Adipose tissue (tissue), 3 donors: ENCODE results near the gene NUP133. TPM values are rescaled to one million over a fixed set of nuclear protein-coding genes. Genes with fewer than 3 reads are reported as not detected.

ENCODE experiments used
- H3K27ac ChIP-seq: one replicate; pipeline ENCODE4 v1.5.1; 2013; ENCODE audit warnings: low read depth, low read length
- WGBS, 3 donors: extraction: QIAGEN DNeasy Blood & Tissue Kit; methylation state at CpG; one replicate each; pipeline ENCODE4 v1.1.7; 2013; 5-methylcytosine and 5-hydroxymethylcytosine counted together
- polyA plus RNA-seq, 3 donors: library from polyadenylated mRNA; stranded (reverse); fragments of 200-250 nt; gene quantifications; one replicate each; pipeline ENCODE4 v1.2.3, GENCODE V29; 2013
- donor health status: healthy with polysubstance abuse.
- donor health status: Bipolar disorder and iron deficiency.
- donor health status: healthy.

The NUP133 gene
- polyA plus RNA-seq = 10 to 100 TPM in 2 of 3 donors, 1 to 10 TPM in 1; 7.2 to 11.7 (median 11.2) TPM

- H3K27ac ChIP-seq = peak within 1 kb of the TSS; percentile 66
- WGBS, 3 donors = 0 to 1% (median 1%) methylated on average over 62 to 65 of the region's 65 CpGs
Observed at GRCh38 chr1:229507951-229508822, at the start of gene NUP133. Gene NUP133 (minus strand): TSS chr1:229508341. CDS start chr1:229508249, 92 bp downstream.

DNA sequence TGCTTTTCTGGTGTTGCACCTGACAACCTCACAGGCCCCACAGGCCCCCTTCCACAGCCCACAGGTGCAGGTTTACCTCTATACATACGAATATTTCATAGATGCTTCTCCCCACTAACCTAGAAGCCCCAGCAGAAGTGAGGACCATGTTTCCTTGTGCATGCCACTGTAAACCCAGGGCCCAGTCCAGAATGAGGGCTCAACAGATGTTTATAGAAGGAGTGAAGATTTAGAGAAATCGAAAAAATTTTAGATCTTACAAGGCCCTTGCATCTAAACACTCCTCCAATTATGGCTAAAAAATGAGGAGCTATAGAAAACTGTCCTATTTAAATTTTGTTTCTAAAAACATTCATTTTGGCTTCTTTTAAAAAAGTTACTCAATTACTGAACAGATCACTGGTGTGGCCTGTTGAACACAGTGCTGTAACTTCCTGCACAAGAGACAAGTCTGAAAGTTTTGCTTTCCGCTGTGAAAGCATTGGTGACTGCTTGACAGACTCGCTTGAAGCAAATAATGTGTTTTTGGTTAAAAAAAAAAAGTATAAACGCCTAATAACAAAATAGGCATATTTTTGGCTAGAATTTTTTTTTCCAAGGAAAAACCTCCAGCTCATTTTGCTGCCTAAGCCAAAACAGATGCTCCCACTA, 49.2 kb upstream of the NUP133 start:
- whole genome bisulfite sequencing, 3 donors = 29 to 32% (median 31%) methylated on average over 5 of the region's 5 CpGs
- H3K27ac ChIP-seq = no peak overlapping the region

- H3K27ac ChIP-seq = no peak overlapping the region
- 78 to 81% (median 80%) methylated on average over 10 of the region's 10 CpGs for WGBS, 3 donors
Observed at GRCh38 chr1:229554886-229555621, 46.9 kb upstream of the NUP133 start.

DNA sequence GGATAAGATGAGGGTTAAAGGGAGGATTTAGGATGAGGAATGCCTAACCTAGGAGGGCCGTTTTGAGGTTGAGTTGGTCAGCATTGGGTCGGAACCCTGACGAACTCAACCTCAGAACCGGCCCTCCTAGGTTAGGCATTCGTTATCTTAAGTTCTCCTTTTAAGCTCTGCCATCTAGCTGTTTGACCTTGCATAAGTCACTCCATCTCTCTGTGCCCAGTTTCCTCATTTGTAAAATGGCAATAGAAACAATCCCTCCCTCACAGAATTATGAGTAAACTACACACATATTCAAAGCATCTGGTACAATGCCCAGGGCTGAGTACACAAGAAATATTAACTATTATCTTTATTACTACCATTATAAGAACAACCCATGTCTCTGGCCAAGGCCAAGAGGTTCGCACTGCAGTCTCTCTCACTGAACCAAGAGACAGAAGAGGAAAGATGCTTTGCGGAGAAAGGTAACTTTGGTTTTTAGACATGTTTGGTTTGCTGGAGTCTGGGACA, 45.5 kb upstream of the NUP133 start:
- 44 to 88% (median 77%) methylated on average over 7 of the region's 7 CpGs for WGBS, 3 donors
- H3K27ac ChIP-seq = no peak overlapping the region

GRCh38 chr1:229552732-229553131, 44.6 kb upstream of the NUP133 start:
- no peak overlapping the region for H3K27ac ChIP-seq
- 70 to 85% (median 74%) methylated on average over 5 of the region's 5 CpGs for WGBS, 3 donors

DNA sequence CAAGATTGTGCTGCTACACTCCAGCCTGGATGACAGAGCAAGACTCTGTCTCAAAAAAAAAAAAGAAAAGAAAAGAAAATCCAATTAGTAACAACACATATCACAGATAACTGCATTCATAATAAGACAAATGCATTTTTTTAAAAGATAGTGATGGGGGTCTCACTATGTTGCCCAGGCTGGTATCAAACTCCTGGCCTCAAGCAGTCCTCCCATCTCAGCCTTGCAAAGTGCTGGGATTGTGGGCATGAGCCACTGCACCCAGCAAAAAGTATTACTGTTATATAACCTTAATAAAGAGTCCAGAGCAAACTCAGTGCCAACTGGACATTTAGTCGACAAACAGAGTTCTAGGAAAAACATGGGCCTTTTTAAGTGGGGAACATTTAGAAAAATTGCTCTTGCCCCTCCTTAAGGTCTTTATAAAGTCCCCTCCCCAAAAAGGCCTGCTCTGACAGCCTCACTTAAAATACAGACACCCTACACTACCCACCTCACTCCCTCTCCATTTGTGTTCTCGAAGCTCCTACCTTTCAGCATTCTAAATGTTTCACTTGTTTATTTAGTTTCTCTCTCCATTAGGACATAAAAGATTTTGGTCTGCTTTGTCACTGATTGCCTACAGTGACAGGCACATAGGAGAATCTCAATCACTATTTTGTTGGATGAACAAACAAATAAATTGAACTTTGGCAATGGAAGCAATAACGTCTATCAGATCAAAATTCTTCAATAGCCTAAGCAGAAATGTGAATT, 42.8 kb upstream of the NUP133 start:
- no peak overlapping the region for H3K27ac ChIP-seq
- 70 to 77% (median 76%) methylated on average over 3 of the region's 3 CpGs for WGBS, 3 donors

DNA sequence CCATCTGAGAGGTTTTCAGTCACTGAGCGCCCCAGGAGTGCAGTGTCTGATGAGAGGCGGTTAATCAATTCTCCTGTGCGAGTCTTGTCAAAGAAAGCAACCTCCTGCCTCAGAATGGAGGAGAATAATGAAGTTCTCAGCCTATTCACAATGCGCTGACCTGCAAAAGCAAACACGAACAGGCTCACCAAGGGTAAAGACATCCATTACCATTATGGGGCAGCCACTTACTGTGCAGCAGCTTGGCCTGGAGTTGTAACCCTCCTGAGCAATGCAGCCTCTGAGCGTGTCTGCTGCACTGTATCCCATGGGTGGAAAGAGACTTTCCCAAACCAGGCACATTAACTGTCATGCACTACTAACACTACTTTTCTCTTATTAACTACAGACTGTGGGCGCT, 39.4 kb upstream of the NUP133 start:
- H3K27ac ChIP-seq = no peak overlapping the region
- 92 to 96% (median 95%) methylated on average over 7 of the region's 7 CpGs for WGBS, 3 donors

GRCh38 chr1:229544587-229544986, 36.4 kb upstream of the NUP133 start:
- no peak overlapping the region for H3K27ac ChIP-seq
- 96 to 97% (median 96%) methylated on average over 1 of the region's 1 CpG for WGBS, 3 donors

DNA sequence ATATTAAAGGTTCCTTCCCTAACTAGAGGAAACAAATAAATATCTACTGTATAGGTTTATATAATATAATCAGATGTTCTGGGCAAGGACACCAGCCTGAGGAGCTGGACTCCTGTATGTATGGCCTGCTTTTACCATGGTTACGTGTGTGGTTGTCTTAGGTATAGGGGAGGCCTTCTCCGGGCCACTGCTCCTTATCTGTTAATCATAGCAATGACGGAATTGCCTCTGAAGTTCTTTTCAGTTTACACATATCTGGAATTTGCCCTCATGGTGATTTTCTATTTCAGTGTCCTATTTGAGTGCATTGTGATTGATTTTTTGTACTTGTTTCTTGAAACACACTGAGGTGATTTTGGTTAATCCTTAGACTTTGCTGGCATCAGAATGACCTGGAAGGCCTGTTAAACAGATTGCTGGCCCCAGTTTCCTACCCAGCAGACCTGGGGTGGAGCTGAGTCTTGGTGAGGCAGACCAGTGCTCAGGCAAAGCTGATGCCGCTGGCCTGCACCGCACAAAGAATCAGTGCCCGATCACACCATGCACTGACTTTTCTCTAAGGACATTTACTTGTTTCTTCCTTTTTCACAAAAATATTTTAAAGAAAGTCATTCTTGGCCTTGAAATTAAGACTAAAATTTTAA, 31.8 kb upstream of the NUP133 start:
- H3K27ac ChIP-seq = no peak overlapping the region
- WGBS, 3 donors = 91 to 97% (median 96%) methylated on average over 6 of the region's 6 CpGs

DNA sequence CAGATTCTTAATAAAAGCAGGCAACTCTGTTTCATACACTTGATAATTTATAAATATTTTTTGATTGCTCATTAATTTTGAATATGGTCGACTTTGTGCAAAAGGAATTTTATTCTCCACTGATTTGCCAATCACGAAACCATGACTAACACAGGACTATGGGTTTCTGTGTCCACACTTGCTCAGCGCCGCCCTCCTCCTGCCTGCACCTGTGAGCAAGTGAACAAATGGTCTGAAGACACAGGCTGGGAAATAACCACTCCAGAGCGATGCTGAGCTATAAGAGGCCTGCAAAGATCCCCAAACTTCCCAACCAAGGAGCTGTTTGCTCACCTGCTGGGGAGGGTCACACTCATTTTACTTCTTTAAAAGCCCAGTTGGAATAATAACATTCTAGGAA, 30.8 kb upstream of the NUP133 start:
- WGBS, 3 donors = 88 to 93% (median 92%) methylated on average over 5 of the region's 5 CpGs

DNA sequence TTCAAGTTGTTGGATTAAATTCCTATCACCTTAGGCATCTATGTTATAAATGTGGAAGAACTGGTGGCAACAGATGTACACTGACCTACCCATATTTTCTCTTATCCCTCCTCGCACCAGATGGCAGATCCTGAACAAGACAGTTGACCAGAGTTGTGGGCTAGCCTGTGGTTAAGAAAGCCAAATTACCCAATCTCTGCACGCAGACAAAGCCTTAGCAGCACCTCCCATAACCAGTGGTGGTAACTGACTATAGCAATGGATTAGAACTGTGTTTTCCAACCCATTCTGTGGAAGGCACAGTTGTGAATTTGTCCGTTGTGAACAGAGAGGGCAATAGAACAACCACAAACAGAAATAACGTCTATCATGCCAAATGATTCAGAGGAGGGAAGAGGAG, 29.8 kb upstream of the NUP133 start:
- WGBS, 3 donors = 52 to 74% (median 53%) methylated on average over 4 of the region's 4 CpGs
- H3K27ac ChIP-seq = no peak overlapping the region

More for the DNA sequence above, 30.8 kb upstream of the NUP133 start:
- H3K27ac ChIP-seq = no peak overlapping the region

GRCh38 chr1:229536982-229537381, 28.8 kb upstream of the NUP133 start:
- H3K27ac ChIP-seq = no peak overlapping the region

- H3K27ac ChIP-seq = no peak overlapping the region
Observed at GRCh38 chr1:229535230-229535629, 27.1 kb upstream of the NUP133 start.

GRCh38 chr1:229531326-229531725, 23.2 kb upstream of the NUP133 start:
- no peak overlapping the region for H3K27ac ChIP-seq
- WGBS, 3 donors = 92 to 98% (median 93%) methylated on average over 6 of the region's 6 CpGs

DNA sequence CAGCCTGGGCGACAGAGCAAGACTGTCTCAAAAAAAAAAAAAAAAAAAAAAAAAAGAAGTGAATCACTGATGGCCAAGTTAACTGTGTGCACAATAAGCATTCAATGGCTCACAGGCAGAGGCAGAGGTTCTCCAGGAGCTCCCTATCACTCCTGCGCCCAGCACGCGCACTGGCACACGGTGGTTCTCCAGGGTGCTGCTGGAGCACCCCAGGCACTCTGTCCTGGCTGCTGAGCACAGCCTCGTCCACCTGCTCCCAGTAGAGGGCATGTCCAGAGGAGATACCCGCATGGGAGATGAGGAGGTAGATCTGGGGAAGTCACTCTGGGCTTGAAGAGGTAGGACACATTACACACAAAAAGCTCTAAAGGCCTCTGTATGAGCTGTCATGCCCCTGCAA, 21.5 kb upstream of the NUP133 start:
- 88 to 96% (median 93%) methylated on average over 6 to 7 of the region's 7 CpGs for WGBS, 3 donors
- no peak overlapping the region for H3K27ac ChIP-seq

DNA sequence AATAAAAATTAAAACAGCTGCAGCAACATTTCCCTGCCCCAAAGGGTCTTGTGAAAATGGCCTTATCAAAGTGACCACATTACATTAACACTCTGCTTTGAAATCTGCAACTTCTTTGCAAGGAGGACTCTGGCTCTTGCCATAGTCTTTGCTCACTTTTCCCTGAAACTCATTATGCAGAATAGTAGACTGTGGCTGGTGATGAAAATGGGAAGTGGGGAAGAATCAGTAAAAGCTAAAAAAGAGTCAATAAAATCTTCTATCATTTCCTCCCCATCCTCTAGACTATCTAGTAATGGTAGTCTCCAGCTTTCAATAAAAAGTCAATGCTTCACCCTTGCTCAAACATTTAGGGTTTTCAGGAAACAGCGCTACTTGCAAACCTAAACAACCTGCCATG, 18.6 kb upstream of the NUP133 start:
- no peak overlapping the region for H3K27ac ChIP-seq
- 94 to 97% (median 94%) methylated on average over 1 of the region's 1 CpG for WGBS, 3 donors

DNA sequence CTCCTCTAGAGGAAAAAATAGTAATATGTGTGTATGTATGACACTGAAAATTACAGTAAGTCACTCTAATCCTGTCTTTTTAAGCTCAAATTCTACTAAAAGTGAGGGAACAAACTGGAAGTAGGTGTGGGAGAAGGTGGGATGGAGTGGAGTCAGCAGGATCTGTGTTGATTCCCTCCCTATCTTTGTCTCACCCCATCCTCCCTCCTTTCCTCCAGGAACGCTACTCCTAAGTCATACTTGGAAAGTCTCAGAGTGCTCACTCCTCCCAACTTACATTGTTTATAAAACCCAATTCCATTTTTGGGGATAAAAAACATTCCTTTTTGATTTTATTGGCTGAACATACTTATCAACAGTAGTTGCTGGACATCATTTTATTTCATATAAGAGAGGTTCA, 14.9 kb upstream of the NUP133 start:
- H3K27ac ChIP-seq = no peak overlapping the region
- WGBS, 3 donors = 83 to 100% (median 89%) methylated on average over 1 of the region's 1 CpG
